Activated T-helper 1 cell treated with anti-CD3 and anti-CD28 coated beads, Interleukin-12 subunit alpha, Interleukin-12 subunit beta, Interleukin-2, Interleukin-4 antibody, amounts not matched to agents 30 ng/mL and 10 ng/mL and 1 ng/mL, durations not matched to agents 14 hours and 24 hours and 36 hours (primary cell): Measurements from ENCODE around the gene WDR49. TPM values are rescaled to one million over a fixed set of nuclear protein-coding genes. Genes with fewer than 3 reads are reported as not detected.
A peak's percentile ranks its signal among the peaks of the same experiment; 100 is the strongest.

Experiments
- DNase-seq: peaks from one replicate; pipeline ENCODE4 v3.0.0; 2021; ENCODE audit warnings: low spot score
- H3K27ac Mint-ChIP-seq: one replicate; pipeline ENCODE4 v1.8.0; 2021; ENCODE audit warnings: mild to moderate bottlenecking, mixed read lengths
- H3K27me3 Mint-ChIP-seq: one replicate; pipeline ENCODE4 v1.8.0; 2022; ENCODE audit warnings: mild to moderate bottlenecking, moderate library complexity, mixed read lengths; ENCODE audit not compliant: insufficient read depth
- H3K36me3 Mint-ChIP-seq: one replicate; pipeline ENCODE4 v1.8.0; 2021; ENCODE audit warnings: low read depth, mixed read lengths
- H3K4me1 Mint-ChIP-seq: one replicate; pipeline ENCODE4 v1.8.0; 2021; ENCODE audit warnings: low read depth, mixed read lengths
- H3K4me3 Mint-ChIP-seq: one replicate; pipeline ENCODE4 v1.8.0; 2021; ENCODE audit warnings: mild to moderate bottlenecking, moderate library complexity, mixed read lengths
- H3K9me3 Mint-ChIP-seq: one replicate; pipeline ENCODE4 v1.8.0; 2021; ENCODE audit warnings: mixed read lengths
- intact Hi-C: fragments of 100-400 bp; cut with micrococcal nuclease; formaldehyde crosslinking; loops from one replicate; pipeline ENCODE4 v1.15.1; 2024
- total RNA-seq: library from RNA; stranded (reverse); gene quantifications from 2 replicates; pipeline ENCODE4 v1.2.3, GENCODE V29; 2022

The WDR49 gene
- total RNA-seq: not detected in 2 replicates

DNA sequence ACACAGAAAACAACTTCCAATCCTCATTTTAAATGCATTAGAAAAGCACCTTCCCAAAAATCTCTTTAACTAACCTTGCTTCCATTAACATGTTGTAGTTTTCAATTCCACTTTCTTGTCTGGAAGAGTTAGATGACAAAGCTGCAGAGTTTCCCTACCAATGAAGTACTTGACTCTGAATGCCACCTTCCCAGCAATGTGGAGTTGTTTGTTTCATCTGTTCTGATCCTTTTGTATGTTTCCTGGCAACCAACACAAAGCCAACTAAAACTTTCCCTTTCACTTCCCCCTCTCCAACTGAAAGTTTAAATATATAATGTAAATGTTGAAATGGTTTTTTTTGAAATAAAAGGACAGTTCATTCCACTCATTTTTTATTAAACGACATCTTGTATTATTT, at the start of gene WDR49:
Gene WDR49, minus strand, starts transcription at position 183 of the 400 bp plus-strand sequence. CDS start 517 bp downstream, outside the sequence.
- H3K27ac Mint-ChIP-seq: no peak within 1 kb of the TSS
- DNase-seq: no peak
- H3K4me1 Mint-ChIP-seq: no peaks in the 10 kb centered on the region
- H3K27me3 Mint-ChIP-seq: peaks cover 3% of the 10 kb centered on the region
- H3K4me3 Mint-ChIP-seq: no peak within 1 kb of the TSS
- H3K36me3 Mint-ChIP-seq: no peaks in the 10 kb centered on the region
- intact Hi-C loops: no loop called here
- no peaks in the 10 kb centered on the region for H3K9me3 Mint-ChIP-seq

GRCh38 chr3:167700926-167701325, 47.2 kb upstream of the WDR49 start:
- H3K27ac Mint-ChIP-seq: no peak overlapping the region
- peaks cover 21% of the 10 kb centered on the region for H3K36me3 Mint-ChIP-seq
- DNase-seq: no peak
- no peak overlapping the region for H3K4me3 Mint-ChIP-seq
- peaks cover 5% of the 10 kb centered on the region for H3K4me1 Mint-ChIP-seq
- H3K9me3 Mint-ChIP-seq: no peaks in the 10 kb centered on the region
- no peaks in the 10 kb centered on the region for H3K27me3 Mint-ChIP-seq
- intact Hi-C loops: no loop called here

DNA sequence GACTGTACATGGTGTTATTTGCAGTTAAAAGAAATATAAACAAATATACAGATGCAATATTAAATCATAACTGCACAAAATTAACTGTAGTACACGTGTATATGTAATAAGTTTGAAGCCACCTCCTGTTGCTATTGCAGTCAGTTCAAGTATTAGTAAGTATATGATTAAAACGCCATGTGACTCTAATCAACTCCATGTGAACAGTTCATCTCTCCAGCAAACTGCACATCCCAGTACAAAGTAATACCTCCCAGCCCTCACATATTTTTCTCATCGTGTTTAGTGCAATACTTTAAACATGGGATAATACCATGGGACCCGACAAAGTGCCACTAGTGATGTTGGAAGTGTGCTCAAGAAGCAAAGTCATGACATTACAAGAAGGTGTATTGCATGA, 46.3 kb upstream of the WDR49 start:
- intact Hi-C loops: no loop called here
- peaks cover 22% of the 10 kb centered on the region for H3K36me3 Mint-ChIP-seq
- H3K27ac Mint-ChIP-seq: peak overlapping the region; percentile 9
- no peaks in the 10 kb centered on the region for H3K9me3 Mint-ChIP-seq
- peaks cover 5% of the 10 kb centered on the region for H3K4me1 Mint-ChIP-seq
- H3K4me3 Mint-ChIP-seq: no peak overlapping the region
- DNase-seq: no peak
- no peaks in the 10 kb centered on the region for H3K27me3 Mint-ChIP-seq

- no peak for DNase-seq
- H3K9me3 Mint-ChIP-seq: no peaks in the 10 kb centered on the region
- H3K36me3 Mint-ChIP-seq: peaks cover 25% of the 10 kb centered on the region
- H3K27me3 Mint-ChIP-seq: no peaks in the 10 kb centered on the region
- peaks cover 24% of the 10 kb centered on the region for H3K4me1 Mint-ChIP-seq
- intact Hi-C loops: loop anchor here (5.0 kb wide), 1 partner anchor 403 kb away; the partner anchor contains the start of gene GOLIM4
- H3K4me3 Mint-ChIP-seq: no peak overlapping the region
- no peak overlapping the region for H3K27ac Mint-ChIP-seq
These were observed 40.4 kb upstream of the WDR49 start for GRCh38 chr3:167694121-167694520.

GRCh38 chr3:167691366-167691765, 37.6 kb upstream of the WDR49 start:
- H3K9me3 Mint-ChIP-seq: no peaks in the 10 kb centered on the region
- peak overlapping the region; percentile 0 for H3K4me3 Mint-ChIP-seq
- peak; percentile 22 for DNase-seq
- H3K27ac Mint-ChIP-seq: peak overlapping the region; percentile 5
- intact Hi-C loops: loop anchor here (1.0 to 5.0 kb wide), 2 partner anchors 44 to 406 kb away; partner anchors contain the start of genes GOLIM4 and SERPINI1
- H3K4me1 Mint-ChIP-seq: peaks cover 27% of the 10 kb centered on the region
- no peaks in the 10 kb centered on the region for H3K27me3 Mint-ChIP-seq
- peaks cover 26% of the 10 kb centered on the region for H3K36me3 Mint-ChIP-seq

DNA sequence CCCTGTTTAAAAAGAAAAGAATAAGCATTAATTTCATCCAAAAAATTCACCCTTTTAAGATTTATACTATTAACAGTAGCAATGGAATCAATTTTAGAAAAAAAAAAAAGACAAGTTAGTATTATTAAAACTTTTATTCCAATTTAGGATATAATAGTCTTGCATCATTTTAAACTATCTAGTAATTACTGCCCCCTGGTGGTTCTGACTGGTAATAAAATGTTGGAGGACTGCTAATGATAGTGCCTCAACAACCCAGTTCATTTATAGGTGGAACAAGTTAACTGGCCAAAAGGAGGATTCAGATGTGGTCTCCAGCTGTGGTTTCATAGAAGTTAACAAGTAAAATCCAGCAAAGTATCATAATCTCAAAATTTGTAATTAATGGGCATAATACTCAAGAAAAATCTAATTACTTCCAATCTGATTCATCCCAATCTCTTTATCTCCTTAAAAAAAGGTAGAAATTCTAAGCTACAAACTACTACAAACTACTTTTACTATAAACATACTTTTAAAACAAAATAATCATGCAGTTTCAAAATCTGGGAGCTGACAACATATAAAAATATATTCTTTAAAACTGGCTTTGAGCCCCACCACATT, 30.7 kb upstream of the WDR49 start:
- Mint-ChIP-seq H3K27me3 (no peaks in the 10 kb centered on the region), H3K9me3 (no peaks in the 10 kb centered on the region), H3K4me3 (no peak overlapping the region), H3K4me1 (peaks cover 7% of the 10 kb centered on the region), H3K36me3 (peaks cover 28% of the 10 kb centered on the region), H3K27ac (no peak overlapping the region)
- intact Hi-C loops: loop anchor here (1.0 kb wide), 1 partner anchor 304 kb away; the partner anchor contains the start of gene ZBBX
- peak; percentile 32 for DNase-seq

DNA sequence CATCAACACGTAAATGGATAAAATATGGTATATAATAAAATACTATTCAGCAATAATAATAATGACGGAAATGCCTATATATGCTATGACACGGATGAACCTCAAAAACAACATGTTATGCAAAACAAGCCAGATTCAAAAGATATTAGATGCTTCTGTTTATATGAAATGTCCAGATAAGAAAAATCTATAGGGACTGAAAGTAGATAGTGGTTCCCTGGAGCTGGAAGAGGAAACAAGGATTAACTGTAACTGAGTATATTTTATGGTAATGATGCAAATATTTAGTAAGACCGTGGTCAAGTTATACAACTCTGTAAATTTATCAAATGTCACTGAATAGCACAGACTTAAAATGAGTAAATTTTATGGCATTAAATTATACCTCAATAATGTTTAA, 25.8 kb upstream of the WDR49 start:
- DNase-seq: no peak
- Mint-ChIP-seq H3K36me3 (peaks cover 53% of the 10 kb centered on the region), H3K27ac (no peak overlapping the region), H3K9me3 (peaks cover 26% of the 10 kb centered on the region), H3K4me1 (no peaks in the 10 kb centered on the region), H3K4me3 (no peak overlapping the region), H3K27me3 (no peaks in the 10 kb centered on the region)
- intact Hi-C loops: no loop called here

DNA sequence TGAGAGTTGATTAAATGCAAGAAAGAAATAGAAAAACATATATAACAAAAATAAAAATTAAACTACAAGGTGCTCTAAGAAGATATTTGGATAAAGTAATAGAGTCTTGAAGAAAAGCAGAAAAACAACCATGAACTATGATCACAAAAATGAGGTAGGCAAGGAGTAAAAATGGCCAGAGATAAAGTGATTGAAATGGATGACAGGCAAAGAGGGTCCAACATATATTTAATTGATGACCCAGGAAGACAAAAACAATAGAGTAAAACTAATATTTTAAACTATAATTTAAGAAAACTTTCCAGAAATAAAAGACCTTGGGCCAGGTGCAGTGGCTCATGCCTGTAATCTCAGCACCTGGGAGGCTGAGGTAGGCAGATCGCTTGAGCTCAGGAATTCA, 22.1 kb upstream of the WDR49 start:
- Mint-ChIP-seq H3K27ac (no peak overlapping the region), H3K27me3 (no peaks in the 10 kb centered on the region), H3K36me3 (peaks cover 43% of the 10 kb centered on the region), H3K4me1 (no peaks in the 10 kb centered on the region), H3K4me3 (no peak overlapping the region), H3K9me3 (peaks cover 26% of the 10 kb centered on the region)
- intact Hi-C loops: no loop called here
- DNase-seq: no peak

- Mint-ChIP-seq H3K36me3 (peaks cover 32% of the 10 kb centered on the region), H3K9me3 (peaks cover 26% of the 10 kb centered on the region), H3K27me3 (no peaks in the 10 kb centered on the region), H3K4me1 (no peaks in the 10 kb centered on the region), H3K4me3 (no peak overlapping the region), H3K27ac (no peak overlapping the region)
- DNase-seq: no peak
- intact Hi-C loops: no loop called here
These were observed 19.5 kb upstream of the WDR49 start for GRCh38 chr3:167673221-167673620.

- Mint-ChIP-seq H3K4me3 (no peak overlapping the region), H3K27me3 (no peaks in the 10 kb centered on the region), H3K4me1 (no peaks in the 10 kb centered on the region), H3K27ac (no peak overlapping the region), H3K36me3 (peaks cover 26% of the 10 kb centered on the region), H3K9me3 (peaks cover 20% of the 10 kb centered on the region)
- intact Hi-C loops: no loop called here
- no peak for DNase-seq
These were observed 18.2 kb upstream of the WDR49 start for GRCh38 chr3:167671878-167672427.

- DNase-seq: no peak
- Mint-ChIP-seq H3K4me1 (no peaks in the 10 kb centered on the region), H3K36me3 (peaks cover 5% of the 10 kb centered on the region), H3K4me3 (no peak overlapping the region), H3K27me3 (no peaks in the 10 kb centered on the region), H3K27ac (no peak overlapping the region), H3K9me3 (no peaks in the 10 kb centered on the region)
- intact Hi-C loops: no loop called here
These were observed 16.0 kb upstream of the WDR49 start for GRCh38 chr3:167669699-167670098.

- no peak for DNase-seq
- Mint-ChIP-seq H3K27ac (no peak overlapping the region), H3K27me3 (no peaks in the 10 kb centered on the region), H3K9me3 (no peaks in the 10 kb centered on the region), H3K36me3 (no peaks in the 10 kb centered on the region), H3K4me3 (no peak overlapping the region), H3K4me1 (no peaks in the 10 kb centered on the region)
- intact Hi-C loops: no loop called here
These were observed 14.9 kb upstream of the WDR49 start for GRCh38 chr3:167668651-167669050.

GRCh38 chr3:167666563-167666962, 12.8 kb upstream of the WDR49 start:
- H3K36me3 Mint-ChIP-seq: no peaks in the 10 kb centered on the region
- intact Hi-C loops: no loop called here

More at GRCh38 chr3:167666563-167666962, 12.8 kb upstream of the WDR49 start:
- DNase-seq: no peak
- no peaks in the 10 kb centered on the region for H3K4me1 Mint-ChIP-seq
- H3K27me3 Mint-ChIP-seq: no peaks in the 10 kb centered on the region
- H3K27ac Mint-ChIP-seq: no peak overlapping the region
- H3K9me3 Mint-ChIP-seq: no peaks in the 10 kb centered on the region
- no peak overlapping the region for H3K4me3 Mint-ChIP-seq
